WTC11 (cell line): Measurements from ENCODE around the gene PARVB. TPM values are rescaled to one million over a fixed set of nuclear protein-coding genes. Genes with fewer than 3 reads are reported as not detected.

Experiments
- ATAC-seq: fragments of 200-7000 bp; cut with Tn5 transposase; 2 replicates; pipeline ENCODE4 v1.10.0; 2021; ENCODE audit warnings: mild to moderate bottlenecking, moderate library complexity
- CTCF ChIA-PET: fragments of 300-600 bp; sonication (Branson Sonifier 250); formaldehyde crosslinking; loops from one replicate; lab custom pipeline; 2021; ENCODE audit warnings: antibody characterized with exemption; lab: Charles Lee
- POLR2A ChIA-PET: fragments of 350-600 bp; sonication (Branson Sonifier 250); formaldehyde crosslinking; loops from one replicate; lab custom pipeline; 2021; ENCODE audit warnings: antibody characterized with exemption; lab: Charles Lee
- DNase-seq: peaks from one replicate; pipeline ENCODE4 v3.0.0; 2021; ENCODE audit warnings: low spot score
- H3K27ac Mint-ChIP-seq: 2 replicates; pipeline ENCODE4 v1.8.0; 2021; ENCODE audit warnings: mixed read lengths
- H3K27me3 Mint-ChIP-seq: 2 replicates; pipeline ENCODE4 v1.8.0; 2021; ENCODE audit warnings: low read depth, mild to moderate bottlenecking, moderate library complexity, mixed read lengths
- H3K36me3 Mint-ChIP-seq: 2 replicates; pipeline ENCODE4 v1.8.0; 2021; ENCODE audit warnings: mixed read lengths
- H3K4me1 Mint-ChIP-seq: 2 replicates; pipeline ENCODE4 v1.8.0; 2022; ENCODE audit warnings: mixed read lengths
- H3K4me3 Mint-ChIP-seq: 2 replicates; pipeline ENCODE4 v1.8.0; 2021; ENCODE audit warnings: mild to moderate bottlenecking, moderate library complexity, mixed read lengths
- H3K9me3 Mint-ChIP-seq: 2 replicates; pipeline ENCODE4 v1.8.0; 2021; ENCODE audit warnings: mixed read lengths
- ATF1 ChIP-seq: sonication (generic); formaldehyde crosslinking; IDR thresholded peaks from 2 replicates; pipeline ENCODE4 v1.8.1; 2023; ENCODE audit warnings: mild to moderate bottlenecking, moderate library complexity, missing genetic modification reagents
- CREM ChIP-seq: sonication (generic); formaldehyde crosslinking; IDR thresholded peaks from 2 replicates; pipeline ENCODE4 v1.8.1; 2022; ENCODE audit warnings: mild to moderate bottlenecking, missing genetic modification reagents, moderate library complexity
- E2F5 ChIP-seq: sonication (generic); formaldehyde crosslinking; IDR thresholded peaks from 2 replicates; pipeline ENCODE4 v1.8.1; 2022; ENCODE audit warnings: mild to moderate bottlenecking, moderate library complexity, missing genetic modification reagents
- GABPB1 ChIP-seq: sonication (generic); formaldehyde crosslinking; IDR thresholded peaks from 2 replicates; pipeline ENCODE4 v1.8.1; 2023; ENCODE audit warnings: mild to moderate bottlenecking, missing genetic modification reagents
- JAZF1 ChIP-seq: fragments of 250-450 bp; sonication (Bioruptor Pico); IDR thresholded peaks from 2 replicates; pipeline ENCODE4 v1.9.0; 2021; ENCODE audit warnings: moderate library complexity, mild to moderate bottlenecking, inconsistent platforms
- KAT7 ChIP-seq: sonication (generic); formaldehyde crosslinking; IDR thresholded peaks from 2 replicates; pipeline ENCODE4 v1.8.1; 2023; ENCODE audit warnings: missing genetic modification reagents, mild to moderate bottlenecking, borderline replicate concordance
- MXD4 ChIP-seq: fragments of 250-450 bp; sonication (Bioruptor Pico); IDR thresholded peaks from 2 replicates; pipeline ENCODE4 v1.8.0; 2021; ENCODE audit warnings: mild to moderate bottlenecking, moderate library complexity, borderline replicate concordance
- NR1H2 ChIP-seq: sonication (generic); formaldehyde crosslinking; IDR thresholded peaks from 2 replicates; pipeline ENCODE4 v1.9.0; 2021; ENCODE audit warnings: mild to moderate bottlenecking, moderate library complexity, missing genetic modification reagents
- SMAD4 ChIP-seq: sonication (generic); formaldehyde crosslinking; IDR thresholded peaks from 2 replicates; pipeline ENCODE4 v1.8.0; 2022; ENCODE audit warnings: mild to moderate bottlenecking, missing genetic modification reagents
- SP1 ChIP-seq: sonication (generic); formaldehyde crosslinking; conservative IDR thresholded peaks from 2 replicates; pipeline ENCODE4 v1.8.1; 2022; ENCODE audit warnings: missing genetic modification reagents
- ZBTB21 ChIP-seq: sonication (generic); formaldehyde crosslinking; IDR thresholded peaks from 2 replicates; pipeline ENCODE4 v1.8.1; 2023; ENCODE audit warnings: mild to moderate bottlenecking, missing genetic modification reagents, borderline replicate concordance
- ZMAT4 ChIP-seq: fragments of 250-450 bp; sonication (Bioruptor Pico); IDR thresholded peaks from 2 replicates; pipeline ENCODE4 v1.9.0; 2021; ENCODE audit warnings: mild to moderate bottlenecking
- ZNF219 ChIP-seq: sonication (generic); formaldehyde crosslinking; IDR thresholded peaks from 2 replicates; pipeline ENCODE4 v1.8.0; 2023; ENCODE audit warnings: missing genetic modification reagents, mild to moderate bottlenecking, borderline replicate concordance
- ZNF512 ChIP-seq: sonication (generic); formaldehyde crosslinking; IDR thresholded peaks from 2 replicates; pipeline ENCODE4 v1.8.1; 2022; ENCODE audit warnings: missing genetic modification reagents, borderline replicate concordance
- total RNA-seq: library from RNA; stranded (reverse); gene quantifications from 3 replicates; pipeline ENCODE4 v1.2.3, GENCODE V29; 2021
- TF ChIP-seq, protein P1 (sequence below): sonication (generic); formaldehyde crosslinking; IDR thresholded peaks from 2 replicates; pipeline ENCODE4 v1.8.1; 2023; ENCODE audit warnings: mild to moderate bottlenecking, missing genetic modification reagents, borderline replicate concordance
- TF ChIP-seq, protein P2 (sequence below): fragments of 250-450 bp; sonication (Bioruptor Pico); IDR thresholded peaks from 2 replicates; pipeline ENCODE4 v1.8.0; 2021; ENCODE audit warnings: mild to moderate bottlenecking
- TF ChIP-seq, protein P3 (sequence below): sonication (generic); formaldehyde crosslinking; IDR thresholded peaks from 2 replicates; pipeline ENCODE4 v1.8.1; 2022; ENCODE audit warnings: low read depth, missing genetic modification reagents, borderline replicate concordance
- TF ChIP-seq, protein P4 (sequence below): sonication (generic); formaldehyde crosslinking; IDR thresholded peaks from 2 replicates; pipeline ENCODE4 v1.8.1; 2022; ENCODE audit warnings: low read depth, mild to moderate bottlenecking, moderate library complexity, missing genetic modification reagents, borderline replicate concordance

PARVB gene
- total RNA-seq, 1 experiment from 2014 or later: 3.3 TPM

DNA sequence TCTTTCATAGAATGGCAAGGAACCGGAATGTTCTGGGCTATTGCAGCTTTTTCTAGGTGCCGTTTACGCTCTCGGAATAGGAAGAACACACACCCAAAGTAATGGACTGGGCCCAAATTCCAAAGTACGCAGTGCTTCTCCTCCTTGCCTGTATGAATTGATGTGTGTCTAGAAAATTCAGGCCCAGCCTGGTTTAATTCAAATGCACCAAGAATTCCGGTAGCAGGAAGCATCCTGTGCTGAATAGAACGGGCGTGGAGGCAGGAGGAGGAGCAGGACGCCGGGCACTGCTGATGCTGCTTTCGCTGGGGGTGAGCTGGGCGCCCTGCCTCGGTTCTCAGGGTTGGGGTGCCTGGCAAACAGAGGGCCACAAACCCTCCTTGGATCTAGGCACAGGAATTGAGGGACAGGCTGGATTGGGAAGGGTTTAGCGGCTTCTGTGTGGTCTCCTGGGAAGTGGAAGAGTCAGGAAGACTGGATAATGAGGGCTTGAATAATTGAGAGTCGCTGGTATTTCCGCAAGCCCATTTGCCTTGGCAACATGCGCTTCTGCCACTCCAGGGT is 2.0 kb downstream of the PARVB start:
- ATAC-seq: no peak

DNA sequence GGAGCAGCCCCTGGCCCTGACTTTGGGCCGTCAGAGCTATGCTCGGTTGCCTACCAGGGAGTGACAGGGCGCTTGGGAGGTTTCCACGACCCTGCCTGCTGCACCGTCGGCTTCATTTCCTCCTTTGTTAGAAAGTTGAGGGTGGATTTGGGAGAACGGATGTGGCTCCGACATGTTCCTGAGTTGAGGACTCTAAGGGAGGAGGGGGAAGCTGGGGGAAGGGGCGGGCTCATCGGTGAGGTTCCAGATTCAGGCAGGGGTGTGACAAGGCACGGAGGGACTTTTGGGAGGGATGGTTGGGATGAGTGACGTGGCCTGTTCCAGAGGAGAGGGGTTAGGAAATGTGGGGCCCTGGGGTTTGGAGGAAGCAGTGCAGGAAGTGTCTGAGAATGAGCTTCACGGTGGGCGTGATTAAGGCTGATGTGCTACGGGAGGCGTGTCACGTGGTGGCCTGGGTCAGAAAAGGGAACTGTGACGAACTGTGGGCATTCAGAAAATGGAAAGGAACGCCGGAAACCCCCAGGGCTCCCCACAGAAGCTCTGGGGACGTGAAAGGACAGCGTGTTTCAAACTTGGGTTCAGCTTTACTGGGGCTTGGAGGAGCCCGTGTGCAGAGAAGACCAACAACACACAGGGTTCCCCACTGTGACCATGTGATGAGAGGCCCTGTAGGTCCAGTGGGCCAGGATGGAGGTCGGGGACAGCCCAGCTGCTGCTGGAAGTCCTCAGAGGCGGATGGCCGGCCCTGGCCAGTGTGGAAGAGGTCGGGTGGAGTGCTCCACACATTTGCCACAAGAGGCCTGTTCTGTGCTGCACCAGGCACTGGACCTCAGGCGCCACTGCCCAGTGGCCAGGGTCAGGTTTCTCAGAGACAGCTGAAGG is 2.8 kb downstream of the PARVB start:
- Mint-ChIP-seq H3K27me3 (peaks cover 7% of the 10 kb centered on the region), H3K9me3 (no peaks in the 10 kb centered on the region), H3K27ac (no peak overlapping the region), H3K4me1 (peaks cover 20% of the 10 kb centered on the region), H3K4me3 (no peak overlapping the region), H3K36me3 (no peaks in the 10 kb centered on the region)
- ATAC-seq (no peak), DNase-seq (no peak)
- TF ChIP-seq, protein P1, sequence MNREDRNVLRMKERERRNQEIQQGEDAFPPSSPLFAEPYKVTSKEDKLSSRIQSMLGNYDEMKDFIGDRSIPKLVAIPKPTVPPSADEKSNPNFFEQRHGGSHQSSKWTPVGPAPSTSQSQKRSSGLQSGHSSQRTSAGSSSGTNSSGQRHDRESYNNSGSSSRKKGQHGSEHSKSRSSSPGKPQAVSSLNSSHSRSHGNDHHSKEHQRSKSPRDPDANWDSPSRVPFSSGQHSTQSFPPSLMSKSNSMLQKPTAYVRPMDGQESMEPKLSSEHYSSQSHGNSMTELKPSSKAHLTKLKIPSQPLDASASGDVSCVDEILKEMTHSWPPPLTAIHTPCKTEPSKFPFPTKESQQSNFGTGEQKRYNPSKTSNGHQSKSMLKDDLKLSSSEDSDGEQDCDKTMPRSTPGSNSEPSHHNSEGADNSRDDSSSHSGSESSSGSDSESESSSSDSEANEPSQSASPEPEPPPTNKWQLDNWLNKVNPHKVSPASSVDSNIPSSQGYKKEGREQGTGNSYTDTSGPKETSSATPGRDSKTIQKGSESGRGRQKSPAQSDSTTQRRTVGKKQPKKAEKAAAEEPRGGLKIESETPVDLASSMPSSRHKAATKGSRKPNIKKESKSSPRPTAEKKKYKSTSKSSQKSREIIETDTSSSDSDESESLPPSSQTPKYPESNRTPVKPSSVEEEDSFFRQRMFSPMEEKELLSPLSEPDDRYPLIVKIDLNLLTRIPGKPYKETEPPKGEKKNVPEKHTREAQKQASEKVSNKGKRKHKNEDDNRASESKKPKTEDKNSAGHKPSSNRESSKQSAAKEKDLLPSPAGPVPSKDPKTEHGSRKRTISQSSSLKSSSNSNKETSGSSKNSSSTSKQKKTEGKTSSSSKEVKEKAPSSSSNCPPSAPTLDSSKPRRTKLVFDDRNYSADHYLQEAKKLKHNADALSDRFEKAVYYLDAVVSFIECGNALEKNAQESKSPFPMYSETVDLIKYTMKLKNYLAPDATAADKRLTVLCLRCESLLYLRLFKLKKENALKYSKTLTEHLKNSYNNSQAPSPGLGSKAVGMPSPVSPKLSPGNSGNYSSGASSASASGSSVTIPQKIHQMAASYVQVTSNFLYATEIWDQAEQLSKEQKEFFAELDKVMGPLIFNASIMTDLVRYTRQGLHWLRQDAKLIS (CRISPR knock-in tag): no peak
- TF ChIP-seq NR1H2 (CRISPR knock-in tag) (no peak), ATF1 (CRISPR knock-in tag) (no peak), ZBTB21 (no peak), ZNF219 (CRISPR knock-in tag) (no peak), SMAD4 (CRISPR knock-in tag) (no peak), GABPB1 (CRISPR knock-in tag) (no peak), SP1 (CRISPR knock-in tag) (no peak), KAT7 (CRISPR knock-in tag) (no peak), ZMAT4 (CRISPR knock-in tag) (no peak), E2F5 (no peak), ZNF512 (CRISPR knock-in tag) (no peak), JAZF1 (no peak), MXD4 (CRISPR knock-in tag) (no peak)
- TF ChIP-seq, protein P2, sequence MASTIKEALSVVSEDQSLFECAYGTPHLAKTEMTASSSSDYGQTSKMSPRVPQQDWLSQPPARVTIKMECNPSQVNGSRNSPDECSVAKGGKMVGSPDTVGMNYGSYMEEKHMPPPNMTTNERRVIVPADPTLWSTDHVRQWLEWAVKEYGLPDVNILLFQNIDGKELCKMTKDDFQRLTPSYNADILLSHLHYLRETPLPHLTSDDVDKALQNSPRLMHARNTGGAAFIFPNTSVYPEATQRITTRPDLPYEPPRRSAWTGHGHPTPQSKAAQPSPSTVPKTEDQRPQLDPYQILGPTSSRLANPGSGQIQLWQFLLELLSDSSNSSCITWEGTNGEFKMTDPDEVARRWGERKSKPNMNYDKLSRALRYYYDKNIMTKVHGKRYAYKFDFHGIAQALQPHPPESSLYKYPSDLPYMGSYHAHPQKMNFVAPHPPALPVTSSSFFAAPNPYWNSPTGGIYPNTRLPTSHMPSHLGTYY (CRISPR knock-in tag): no peak
- TF ChIP-seq, protein P3, sequence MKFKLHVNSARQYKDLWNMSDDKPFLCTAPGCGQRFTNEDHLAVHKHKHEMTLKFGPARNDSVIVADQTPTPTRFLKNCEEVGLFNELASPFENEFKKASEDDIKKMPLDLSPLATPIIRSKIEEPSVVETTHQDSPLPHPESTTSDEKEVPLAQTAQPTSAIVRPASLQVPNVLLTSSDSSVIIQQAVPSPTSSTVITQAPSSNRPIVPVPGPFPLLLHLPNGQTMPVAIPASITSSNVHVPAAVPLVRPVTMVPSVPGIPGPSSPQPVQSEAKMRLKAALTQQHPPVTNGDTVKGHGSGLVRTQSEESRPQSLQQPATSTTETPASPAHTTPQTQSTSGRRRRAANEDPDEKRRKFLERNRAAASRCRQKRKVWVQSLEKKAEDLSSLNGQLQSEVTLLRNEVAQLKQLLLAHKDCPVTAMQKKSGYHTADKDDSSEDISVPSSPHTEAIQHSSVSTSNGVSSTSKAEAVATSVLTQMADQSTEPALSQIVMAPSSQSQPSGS (CRISPR knock-in tag): no peak
- TF ChIP-seq, protein P4, sequence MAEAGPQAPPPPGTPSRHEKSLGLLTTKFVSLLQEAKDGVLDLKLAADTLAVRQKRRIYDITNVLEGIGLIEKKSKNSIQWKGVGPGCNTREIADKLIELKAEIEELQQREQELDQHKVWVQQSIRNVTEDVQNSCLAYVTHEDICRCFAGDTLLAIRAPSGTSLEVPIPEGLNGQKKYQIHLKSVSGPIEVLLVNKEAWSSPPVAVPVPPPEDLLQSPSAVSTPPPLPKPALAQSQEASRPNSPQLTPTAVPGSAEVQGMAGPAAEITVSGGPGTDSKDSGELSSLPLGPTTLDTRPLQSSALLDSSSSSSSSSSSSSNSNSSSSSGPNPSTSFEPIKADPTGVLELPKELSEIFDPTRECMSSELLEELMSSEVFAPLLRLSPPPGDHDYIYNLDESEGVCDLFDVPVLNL: no peak
- ChIA-PET CTCF (interaction anchor here (0.7 to 2.2 kb wide), 5 partner anchors 11 to 142 kb away, joined by 3 to 9 read pairs (median 6); no protein-coding TSS in a partner anchor), POLR2A (no interaction called here)

More for the DNA sequence above, 2.0 kb downstream of the PARVB start:
- H3K27ac Mint-ChIP-seq: no peak overlapping the region
- no peak for TF ChIP-seq CREM
- CTCF ChIA-PET: interaction anchor here (1.5 to 3.3 kb wide), 5 partner anchors 11 to 60 kb away, joined by 3 to 9 read pairs (median 6); no protein-coding TSS in a partner anchor
- no peak overlapping the region for H3K4me3 Mint-ChIP-seq
- no peaks in the 10 kb centered on the region for H3K9me3 Mint-ChIP-seq
- H3K4me1 Mint-ChIP-seq: peaks cover 20% of the 10 kb centered on the region
- H3K27me3 Mint-ChIP-seq: peaks cover 7% of the 10 kb centered on the region
- DNase-seq: no peak
- H3K36me3 Mint-ChIP-seq: no peaks in the 10 kb centered on the region
- POLR2A ChIA-PET: no interaction called here
